Endothelial cell of umbilical vein (primary cell): Measurements from ENCODE around the gene NCOA6.
"Not testable (repeated sequence)": the region's sequence is repeated elsewhere in the genome, so short reads cannot be mapped to it uniquely, and the experiment has no call there.

Source experiments
- POLR2A ChIP-seq: IDR thresholded peaks from 2 replicates; pipeline ENCODE4 v1.6.1; 2012; ENCODE audit warnings: low read depth, mild to moderate bottlenecking, control low read depth, low read length
- POLR2AphosphoS5 ChIP-seq: IDR thresholded peaks from 2 replicates; pipeline ENCODE4 v1.6.1; 2012; ENCODE audit warnings: low read depth, mild to moderate bottlenecking, control low read depth, low read length, moderate library complexity; ENCODE audit not compliant: insufficient read depth

DNA sequence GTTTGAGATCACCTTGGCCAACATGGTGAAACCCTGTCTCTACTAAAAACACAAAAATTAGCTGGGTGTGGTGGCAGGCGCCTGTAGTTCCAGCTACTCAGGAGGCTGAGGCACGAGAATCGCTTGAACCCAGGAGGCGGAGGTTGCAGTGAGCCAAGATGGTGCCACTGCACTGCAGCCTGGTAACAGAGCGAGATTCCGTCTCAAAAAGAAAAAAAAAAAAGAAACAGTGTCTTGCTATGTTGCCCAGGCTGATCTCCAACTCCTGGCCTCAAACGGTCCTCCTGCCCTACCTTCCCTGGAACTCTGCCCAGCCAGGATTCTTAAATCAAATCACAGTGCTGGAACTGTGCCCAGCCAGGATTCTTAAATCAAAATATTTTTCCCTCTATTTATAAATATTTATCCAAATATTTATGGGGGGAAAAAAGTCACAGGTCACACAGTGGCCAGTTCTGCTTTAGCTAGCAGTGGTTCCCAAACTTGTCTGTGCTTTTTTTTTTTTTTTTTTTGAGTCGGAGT is 17.4 kb downstream of the NCOA6 start:
- TF ChIP-seq POLR2A, POLR2AphosphoS5: not testable (repeated sequence)
